T1000 (cell line): ENCODE data around the gene AHCTF1.
A peak's percentile ranks its signal among the peaks of the same experiment; 100 is the strongest.
"Not testable (repeated sequence)": the region's sequence is repeated elsewhere in the genome, so short reads cannot be mapped to it uniquely, and the experiment has no call there.

Source experiments
- DNase-seq: peaks from one replicate; lab custom pipeline; 2025; ENCODE audit warnings: mixed read lengths; lab: John Stamatoyannopoulos, UW

AHCTF1 gene

GRCh38 chr1:246838118-246838456, 93.7 kb downstream of the AHCTF1 start:
- no peak for DNase-seq

GRCh38 chr1:246837418-246838117, 94.2 kb downstream of the AHCTF1 start:
- DNase-seq, result no peak

- no peak for DNase-seq
Observed at GRCh38 chr1:246836209-246836966, 95.4 kb downstream of the AHCTF1 start.

GRCh38 chr1:246831543-246831942, 100.2 kb downstream of the AHCTF1 start:
- no peak for DNase-seq

- no peak for DNase-seq
Observed at GRCh38 chr1:246828818-246829217, 102.9 kb downstream of the AHCTF1 start.

GRCh38 chr1:246827396-246827795, 104.4 kb downstream of the AHCTF1 start:
- peak; percentile 6 for DNase-seq

GRCh38 chr1:246825557-246826175, 106.1 kb downstream of the AHCTF1 start:
- DNase-seq, result no peak

GRCh38 chr1:246824541-246824940, 107.2 kb downstream of the AHCTF1 start:
- no peak for DNase-seq

- DNase-seq, result not testable (repeated sequence)
Observed at GRCh38 chr1:246822154-246822553, 109.6 kb downstream of the AHCTF1 start.

GRCh38 chr1:246820666-246821065, 111.1 kb downstream of the AHCTF1 start:
- DNase-seq, result no peak

- not testable (repeated sequence) for DNase-seq
Observed at GRCh38 chr1:246817778-246818177, 114.0 kb downstream of the AHCTF1 start.

- DNase-seq, result no peak
Observed at GRCh38 chr1:246815693-246816270, 116.0 kb downstream of the AHCTF1 start.

- no peak for DNase-seq
Observed at GRCh38 chr1:246814890-246815289, 116.9 kb downstream of the AHCTF1 start.

GRCh38 chr1:246813325-246813724, 118.4 kb downstream of the AHCTF1 start:
- DNase-seq, result not testable (repeated sequence)

GRCh38 chr1:246811985-246812384, 119.8 kb downstream of the AHCTF1 start:
- no peak for DNase-seq

- no peak for DNase-seq
Observed at GRCh38 chr1:246809473-246809872, 122.3 kb downstream of the AHCTF1 start.

GRCh38 chr1:246805135-246805716, 126.5 kb downstream of the AHCTF1 start:
- DNase-seq, result no peak

GRCh38 chr1:246803883-246804282, 127.9 kb downstream of the AHCTF1 start:
- no peak for DNase-seq

- DNase-seq, result no peak
Observed at GRCh38 chr1:246803373-246803772, 128.4 kb downstream of the AHCTF1 start.

GRCh38 chr1:246801241-246802020, 130.3 kb downstream of the AHCTF1 start:
- no peak for DNase-seq

GRCh38 chr1:246800756-246801155, 131.0 kb downstream of the AHCTF1 start:
- no peak for DNase-seq

GRCh38 chr1:246800356-246800755, 131.4 kb downstream of the AHCTF1 start:
- DNase-seq, result no peak
